ENCODE measurements around the gene SPATA13.

SPATA13 gene

DNA sequence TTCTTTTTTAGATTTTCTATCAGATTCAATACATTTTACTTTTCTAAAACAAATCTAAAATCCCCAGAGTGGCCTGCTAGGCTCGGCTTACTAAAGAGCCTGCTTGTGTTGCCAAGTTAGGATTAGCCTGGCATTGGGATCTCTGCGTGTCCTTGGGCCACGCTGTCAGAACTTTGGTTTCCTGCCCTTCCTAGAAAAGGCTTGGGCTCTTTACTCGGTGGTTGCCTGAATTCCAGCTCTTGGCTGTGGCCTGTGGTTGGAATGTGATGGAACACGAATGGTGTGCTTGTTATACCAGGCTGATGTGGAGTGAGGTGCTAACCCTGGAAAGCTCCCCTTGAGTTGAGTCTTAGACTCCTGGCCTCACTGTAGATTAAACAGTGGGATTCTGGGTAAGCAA is 8.5 kb downstream of the SPATA13 start:
- DNase-seq = no peak

DNA sequence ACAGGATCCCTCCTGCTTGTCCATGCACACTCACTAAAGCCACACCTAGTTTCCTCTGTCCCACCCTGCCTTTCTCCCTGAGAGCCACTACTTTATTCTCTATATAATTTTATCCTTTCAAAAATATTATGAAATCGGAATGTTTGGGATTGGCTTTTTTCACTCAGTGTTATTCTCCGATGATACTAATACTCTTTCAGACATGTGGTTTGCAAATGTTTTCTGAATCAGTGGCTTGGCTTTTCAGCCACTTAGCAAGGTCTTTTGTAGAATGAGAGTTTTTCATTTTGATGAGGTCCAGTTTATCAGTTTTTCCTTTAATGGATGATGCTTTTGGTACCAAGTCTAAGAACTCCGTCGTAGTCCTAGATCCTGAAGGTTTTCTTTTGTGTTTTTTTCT is 11.6 kb downstream of the SPATA13 start:
- DNase-seq = no peak

GRCh38 chr13:24173795-24174194 is 13.3 kb downstream of the SPATA13 start:
- no peak for DNase-seq

GRCh38 chr13:24175847-24176246 is 15.3 kb downstream of the SPATA13 start:
- DNase-seq = no peak

GRCh38 chr13:24176351-24177101 is 16.0 kb downstream of the SPATA13 start:
- DNase-seq = no peak

- no peak for DNase-seq
These were observed 18.4 kb downstream of the SPATA13 start for GRCh38 chr13:24178847-24179485.

DNA sequence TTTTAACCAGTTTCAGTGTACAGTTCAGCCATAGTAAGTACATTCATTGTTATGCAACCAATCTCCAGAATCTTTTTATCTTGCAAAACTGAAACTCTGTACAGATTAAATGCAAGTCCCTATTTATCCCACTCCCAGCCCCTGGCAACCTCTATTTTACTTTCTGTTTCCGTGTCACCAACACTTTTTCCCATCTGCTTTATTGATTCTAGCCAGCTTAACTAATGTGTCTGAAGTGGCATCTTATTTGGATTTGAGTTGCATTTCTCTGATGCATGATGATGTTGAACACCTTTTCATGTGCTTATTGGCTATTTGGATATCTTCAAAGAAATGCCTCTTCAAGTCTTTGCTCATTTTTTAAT is 18.9 kb downstream of the SPATA13 start:
- no peak for DNase-seq

DNA sequence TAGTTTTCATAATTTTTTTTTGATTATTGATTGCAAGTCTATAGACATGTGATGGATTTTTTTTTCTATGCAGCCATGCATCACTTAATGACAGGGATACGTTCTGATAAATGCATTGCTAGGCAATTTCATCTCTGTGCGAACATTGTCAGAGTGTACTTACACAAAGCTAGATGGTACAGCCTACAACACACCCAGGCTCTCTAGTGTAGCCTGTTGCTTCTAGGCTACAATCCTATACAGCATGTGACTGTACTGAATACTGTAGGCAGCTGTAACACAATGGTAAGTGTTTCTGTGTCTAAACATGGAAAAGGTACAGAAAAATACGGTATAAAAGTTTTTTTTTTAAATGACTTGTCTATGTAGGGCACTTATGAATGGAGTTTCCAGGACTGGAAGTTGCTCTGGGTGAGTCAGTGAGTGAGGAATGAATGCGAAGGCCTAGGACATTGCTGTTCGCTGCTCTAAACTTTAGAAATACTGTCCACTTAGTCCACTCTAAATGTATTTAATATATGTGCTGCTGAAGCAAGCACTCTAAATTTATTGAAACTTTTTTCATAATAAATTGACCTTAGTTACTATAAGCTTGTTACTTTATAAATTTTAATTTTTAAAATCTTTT is 20.3 kb downstream of the SPATA13 start:
- DNase-seq = no peak

DNA sequence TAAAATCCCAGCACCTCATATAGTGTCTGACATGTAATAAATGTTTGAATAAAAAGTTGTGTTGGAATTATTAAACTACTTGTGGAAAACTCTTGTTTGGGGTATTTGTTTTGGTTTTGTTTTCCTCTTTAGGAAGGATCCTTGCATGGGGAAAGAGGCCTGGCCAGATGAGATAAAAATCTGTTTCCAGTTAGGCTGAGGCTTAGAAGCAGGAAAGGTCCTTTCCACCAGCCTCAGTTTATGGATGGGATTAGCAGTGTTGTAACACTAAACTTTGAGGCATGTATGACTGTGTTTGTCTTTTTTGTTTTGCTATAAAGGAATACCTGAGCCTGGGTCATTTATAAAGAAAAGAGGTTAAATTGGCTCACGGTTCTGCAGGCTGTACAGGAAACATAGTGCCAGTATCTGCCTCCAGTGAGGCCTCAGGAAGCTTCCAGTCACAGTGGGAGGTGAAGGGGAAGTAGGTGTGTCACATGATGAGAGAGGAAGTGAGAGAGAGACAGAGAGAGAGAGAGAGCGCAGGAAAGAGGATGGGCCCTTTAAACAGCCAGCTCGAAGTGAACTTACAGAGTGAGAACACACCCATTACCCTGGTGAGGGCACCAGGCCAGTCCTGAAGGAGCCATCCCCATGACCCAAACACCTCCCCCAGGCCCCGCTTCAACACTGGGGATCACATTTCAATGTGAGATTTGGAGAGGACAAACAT is 21.6 kb downstream of the SPATA13 start:
- no peak for DNase-seq

- DNase-seq = no peak
These were observed 22.2 kb downstream of the SPATA13 start for GRCh38 chr13:24182703-24183081.

DNA sequence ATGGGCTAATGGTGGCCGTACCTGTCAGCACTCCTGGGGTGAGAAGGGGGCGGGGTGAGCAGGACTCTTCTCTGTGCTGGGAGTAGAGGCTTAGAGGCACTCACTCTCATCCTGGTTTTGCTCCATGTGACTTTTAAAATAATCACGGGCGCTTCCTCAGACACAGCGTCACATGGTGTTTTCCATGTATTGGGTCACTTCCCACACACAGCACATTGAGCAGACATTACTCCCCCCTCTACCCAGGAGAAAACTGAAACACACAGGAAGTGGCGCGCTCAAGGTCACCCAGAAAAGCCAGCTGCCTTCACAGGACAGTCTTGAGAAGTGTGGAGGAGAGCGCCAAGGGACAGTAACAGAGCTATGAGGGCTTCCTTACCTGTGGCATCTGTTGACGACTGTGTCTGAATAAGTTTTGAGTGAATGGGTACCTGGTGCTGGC is 23.2 kb downstream of the SPATA13 start:
- no peak for DNase-seq

DNA sequence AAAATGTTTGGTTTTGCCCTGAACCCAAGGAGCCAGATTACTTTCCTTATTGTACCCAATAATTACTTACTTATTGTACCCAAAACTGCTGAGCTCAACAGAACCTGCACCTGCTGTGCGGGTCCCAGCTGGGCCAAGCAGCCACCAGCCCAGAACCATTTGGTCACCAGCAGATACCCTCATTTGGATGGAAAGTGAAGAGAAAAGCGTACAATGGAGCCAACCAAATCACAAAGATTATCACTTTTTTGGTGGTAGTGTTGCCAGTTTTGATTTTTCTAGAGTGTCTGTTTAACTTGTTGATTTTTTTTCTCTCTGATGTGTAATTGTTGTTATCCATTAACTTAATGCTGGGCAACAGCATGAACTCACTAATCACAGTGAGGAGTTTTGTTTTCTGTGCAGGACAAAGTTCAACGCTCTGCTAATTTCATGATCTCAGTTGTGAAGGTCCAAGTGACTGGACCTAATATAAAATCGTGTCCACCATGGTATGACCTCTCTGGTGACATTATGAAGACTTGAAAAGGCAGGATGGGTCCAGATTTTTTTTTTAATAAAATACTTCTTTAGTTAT is 23.8 kb downstream of the SPATA13 start:
- no peak for DNase-seq

DNA sequence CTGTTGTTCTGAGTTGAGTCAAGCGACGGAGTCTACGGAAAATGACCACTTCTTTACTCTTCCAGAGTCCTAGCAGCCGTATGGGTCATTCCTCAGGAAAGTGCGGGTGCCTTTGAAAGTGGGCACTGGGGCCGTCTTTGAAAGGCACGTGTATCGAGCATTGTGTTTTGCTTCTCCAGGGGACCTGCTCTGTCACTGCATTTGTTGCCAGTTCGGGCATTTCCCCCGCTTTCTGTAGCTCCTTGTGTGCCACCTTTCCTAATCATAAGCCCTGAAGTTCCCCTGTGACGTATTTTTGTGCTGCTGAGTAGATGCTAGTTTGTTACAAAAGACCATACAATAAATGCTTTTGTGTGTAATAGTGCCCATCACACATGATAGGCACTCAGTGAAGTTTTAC is 24.4 kb downstream of the SPATA13 start:
- no peak for DNase-seq

GRCh38 chr13:24185591-24186232 is 25.2 kb downstream of the SPATA13 start:
- DNase-seq = no peak

DNA sequence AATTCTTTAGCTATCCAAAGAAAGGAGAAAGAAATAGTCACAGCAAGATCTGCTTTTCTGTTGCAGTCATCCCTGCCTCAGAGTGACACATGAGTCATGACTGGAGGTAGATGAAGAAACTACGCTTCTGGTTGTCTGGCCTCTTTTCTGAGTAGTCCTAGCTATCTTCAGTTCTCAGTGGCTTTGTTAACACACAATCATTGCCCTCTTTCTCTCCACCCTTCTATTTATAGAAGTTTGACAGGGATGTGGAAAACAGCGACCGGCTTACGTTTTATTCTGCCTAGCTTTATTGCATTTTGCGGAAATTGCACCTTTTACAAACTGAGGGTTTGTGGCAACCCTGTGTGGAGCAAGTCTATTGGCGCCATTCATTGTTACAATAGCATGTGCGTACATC is 26.7 kb downstream of the SPATA13 start:
- peak; percentile 55 for DNase-seq

- DNase-seq = no peak
These were observed 31.7 kb downstream of the SPATA13 start for GRCh38 chr13:24192057-24192810.

GRCh38 chr13:24192811-24193162 is 32.3 kb downstream of the SPATA13 start:
- DNase-seq = no peak

DNA sequence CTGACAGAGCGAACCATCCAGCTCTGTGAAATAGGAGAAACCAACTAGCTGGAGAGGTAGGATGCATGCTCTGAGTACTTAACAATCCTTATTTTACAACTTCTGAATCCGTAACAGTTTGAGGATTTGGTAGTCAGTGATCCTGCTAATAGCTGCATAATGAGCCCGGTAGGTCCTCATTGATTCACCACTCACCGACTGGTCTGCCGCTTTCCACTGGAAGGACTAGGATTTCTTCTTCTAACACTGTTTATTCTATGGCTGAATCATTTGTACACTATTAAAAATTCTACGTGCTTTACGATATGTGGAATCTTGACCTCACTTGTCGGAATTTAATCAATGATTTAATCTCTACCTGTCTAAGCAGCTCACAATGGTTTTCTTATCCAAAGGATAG is 33.9 kb downstream of the SPATA13 start:
- DNase-seq = no peak

DNA sequence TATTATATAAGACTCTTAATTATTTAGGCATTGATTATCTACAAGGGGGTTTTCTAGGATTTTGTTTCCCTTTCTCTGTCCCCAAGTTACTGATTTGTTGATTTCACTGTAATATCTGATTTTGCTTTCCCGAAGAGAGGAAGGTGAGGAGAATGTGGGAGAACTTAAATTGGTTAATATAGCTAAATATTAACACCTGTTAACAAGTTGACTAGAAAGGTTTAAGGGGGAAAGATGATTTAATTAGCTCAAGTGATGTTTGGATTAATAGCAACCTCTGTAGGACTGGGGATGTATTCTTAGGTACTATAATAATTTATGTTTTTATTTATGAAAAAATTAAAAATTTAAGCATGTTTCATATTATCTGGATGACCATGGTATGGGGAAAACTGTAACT is 35.1 kb downstream of the SPATA13 start:
- DNase-seq = no peak

- no peak for DNase-seq
These were observed 36.2 kb downstream of the SPATA13 start for GRCh38 chr13:24196593-24197197.

DNA sequence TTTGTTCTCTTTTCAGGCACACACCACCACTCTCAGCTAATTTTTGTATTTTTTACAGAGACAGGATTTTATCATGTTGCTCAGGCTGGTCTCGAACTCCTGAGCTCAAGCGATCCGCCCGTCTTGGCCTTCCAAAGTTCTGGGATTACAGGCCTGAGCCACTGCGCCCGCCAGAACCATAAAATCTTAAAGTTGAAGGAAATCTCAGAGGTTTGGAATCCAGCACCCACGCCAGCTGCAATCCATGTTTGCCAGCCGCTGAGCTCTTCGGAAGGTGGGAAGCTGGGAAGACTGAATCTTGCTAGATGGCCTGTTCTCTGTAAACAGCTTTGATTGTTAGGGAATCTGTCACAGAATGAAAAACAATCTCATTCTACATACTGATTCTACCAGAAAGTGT is 38.5 kb downstream of the SPATA13 start:
- DNase-seq = no peak

- no peak for DNase-seq
These were observed 41.7 kb downstream of the SPATA13 start for GRCh38 chr13:24202215-24202614.
